ENCODE measurements around the gene LPP. TPM values are rescaled to one million over a fixed set of nuclear protein-coding genes. Genes with fewer than 3 reads are reported as not detected.
A peak's percentile ranks its signal among the peaks of the same experiment; 100 is the strongest.

The LPP gene
- total and polyA plus RNA-seq, 2 of the 4 experiments (the other 2 are of a cell fraction), result 16.0 to 130 TPM

DNA sequence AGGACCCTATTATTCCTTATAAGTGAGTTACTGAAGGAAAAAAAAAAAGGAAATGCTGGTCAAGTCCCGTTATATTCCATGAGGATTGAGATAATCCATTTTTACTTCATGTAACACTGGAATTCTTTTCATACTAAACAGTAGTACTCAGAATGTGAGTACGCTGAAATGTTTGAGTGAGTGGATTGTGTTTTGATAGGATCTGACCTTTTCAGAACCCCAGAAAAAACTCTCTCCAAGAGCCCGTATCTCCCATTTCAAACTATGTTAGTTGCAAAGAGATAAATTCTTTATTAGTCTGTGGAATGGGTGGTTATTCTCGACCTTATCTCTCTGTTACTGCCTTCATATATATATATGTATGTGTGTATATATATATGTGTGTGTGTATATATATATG lies 2.5 kb upstream of the LPP start:
- POLR2A ChIA-PET (ENCODE audit: unreplicated experiment), result no interaction called here

More for the DNA sequence above, 2.5 kb upstream of the LPP start:
- peaks cover 6% of the 10 kb centered on the region for H3K9me1 ChIP-seq (ENCODE audit: insufficient read depth, low read length)
- intact Hi-C loops (cut with micrococcal nuclease), result loop anchor here (5.0 to 10.0 kb wide), 2 partner anchors 441 to 993 kb away; no protein-coding TSS in a partner anchor
- TF ChIP-seq RAD21 (IDR thresholded peaks at IDR 0.05; ENCODE audit: low read length) (no peak), POLR2A (IDR thresholded peaks at IDR 0.05; ENCODE audit: low read depth, low read length) (no peak), RFX5 (IDR thresholded peaks at IDR 0.05; ENCODE audit: low read depth, low read length) (no peak), MAFK (IDR thresholded peaks at IDR 0.05; ENCODE audit: low read depth, low read length) (no peak), NFE2L2 (IDR thresholded peaks at IDR 0.05; ENCODE audit: low read depth, low read length) (no peak), CHD1 (IDR thresholded peaks at IDR 0.05; ENCODE audit: low read depth, low read length) (no peak), SMC3 (IDR thresholded peaks at IDR 0.05; ENCODE audit: low read depth, low read length) (no peak), BHLHE40 (IDR thresholded peaks at IDR 0.05; ENCODE audit: low read depth, low read length) (no peak), USF2 (IDR thresholded peaks at IDR 0.05; ENCODE audit: low read depth, low read length) (no peak)
- H3K79me1 ChIP-seq (ENCODE audit: low read depth in 1 of 2, low read length in 2 of 2), result peaks cover 12 to 40% of the 10 kb centered on the region in 2 experiments
- H2AFZ ChIP-seq (replicated peaks; ENCODE audit: low read length, poor library complexity), result no peak overlapping the region
- peak overlapping the region; percentile 51; the same call in 1 of the 3 replicates for H2BK15ac ChIP-seq (ENCODE audit: low read depth, low read length)
- BruUV-seq (replicated peaks), result no TSS peak
- H3K27me3 ChIP-seq (ENCODE audit: control insufficient read depth, insufficient read depth, low read length), result no peaks in the 10 kb centered on the region
- DNase-seq (peak; percentile 77), ATAC-seq (ENCODE audit: low read depth) (no peak)
- H3K4me2 ChIP-seq (ENCODE audit: low read depth, low read length), result peak overlapping the region; percentile 17; the same call in 1 of the 2 replicates
- no peak overlapping the region for H3K56ac ChIP-seq (ENCODE audit: extremely low read depth, insufficient read depth, low read length)
- H4K91ac ChIP-seq (ENCODE audit: insufficient read depth, low read depth, low read length), result no peak overlapping the region
- no peaks in the 10 kb centered on the region for H4K20me1 ChIP-seq (ENCODE audit: insufficient read depth, low read length)
- no peaks in the 10 kb centered on the region for H3K36me3 ChIP-seq (ENCODE audit: control insufficient read depth, insufficient read depth, low read length)
- no peak overlapping the region for H2AK5ac ChIP-seq (ENCODE audit: low read depth, low read length)
- H4K5ac ChIP-seq (ENCODE audit: low read depth, low read length), result no peak overlapping the region
- H3K4me1 ChIP-seq (ENCODE audit: control insufficient read depth, insufficient read depth, low read length), result peaks cover 21% of the 10 kb centered on the region
- no peak overlapping the region for H3K4me3 ChIP-seq (ENCODE audit: insufficient read depth, low read depth, low read length)
- dilution Hi-C loops (cut with HindIII; ENCODE audit: low sequenced_read_pairs, unreplicated experiment), result no loop called here
- no peak overlapping the region for H3K9ac ChIP-seq (ENCODE audit: low read depth, low read length)
- no peaks in the 10 kb centered on the region for H3K9me3 ChIP-seq (ENCODE audit: control insufficient read depth, insufficient read depth, low read length)
- H2BK20ac ChIP-seq (ENCODE audit: low read depth, low read length), result no peak overlapping the region
- H3K27ac ChIP-seq (ENCODE audit: insufficient read depth, low read length), result no peak overlapping the region
- no peak overlapping the region for H2BK120ac ChIP-seq (ENCODE audit: low read depth, low read length)
- no peak overlapping the region for H2AK9ac ChIP-seq (replicated peaks; ENCODE audit: low read depth, low read length, poor library complexity)
- H3K23ac ChIP-seq (ENCODE audit: low read depth, low read length), result no peak overlapping the region
- no peak overlapping the region for H3K4ac ChIP-seq (ENCODE audit: low read depth, low read length)
- CTCF ChIA-PET, result interaction anchor here (0.7 kb wide), 1 partner anchor 131 kb away, joined by 3 read pairs; no protein-coding TSS in a partner anchor
- in situ Hi-C loops (cut with MboI; ENCODE audit: low sequenced_read_pairs), result no loop called here
- H4K8ac ChIP-seq (ENCODE audit: low read depth in 2 of 2, low read length in 2 of 2), result 0 out of 4 replicates have a peak overlapping the region, but pooled peaks of 1 of the 2 experiments have one; percentile 42
- peak overlapping the region; percentile 68 for H2BK5ac ChIP-seq (ENCODE audit: low read depth, low read length, poor library complexity, severe bottlenecking)
- whole genome bisulfite sequencing, 2 experiments (ENCODE audit: extremely low coverage in 2 of 2, insufficient read length in 1 of 2), result no CpG with 5 or more reads among the region's 4 CpGs
- no peak overlapping the region for H3K14ac ChIP-seq (replicated peaks; ENCODE audit: low read depth, low read length)
- no peak overlapping the region for H3K18ac ChIP-seq (ENCODE audit: low read depth, low read length)
